WI38 (cell line): Measurements from ENCODE around the gene ZBTB7A.

Experiments used
- H3K4me3 ChIP-seq: 2 replicates; pipeline ENCODE4 v1.5.1; 2011; ENCODE audit warnings: low read depth, mild to moderate bottlenecking, control low read depth, low read length
- TF ChIP-seq, protein P1 (sequence below): IDR thresholded peaks from 2 replicates; pipeline ENCODE4 v1.5.1; 2012; ENCODE audit warnings: low read depth, mild to moderate bottlenecking, control low read depth, low read length

The ZBTB7A gene

DNA sequence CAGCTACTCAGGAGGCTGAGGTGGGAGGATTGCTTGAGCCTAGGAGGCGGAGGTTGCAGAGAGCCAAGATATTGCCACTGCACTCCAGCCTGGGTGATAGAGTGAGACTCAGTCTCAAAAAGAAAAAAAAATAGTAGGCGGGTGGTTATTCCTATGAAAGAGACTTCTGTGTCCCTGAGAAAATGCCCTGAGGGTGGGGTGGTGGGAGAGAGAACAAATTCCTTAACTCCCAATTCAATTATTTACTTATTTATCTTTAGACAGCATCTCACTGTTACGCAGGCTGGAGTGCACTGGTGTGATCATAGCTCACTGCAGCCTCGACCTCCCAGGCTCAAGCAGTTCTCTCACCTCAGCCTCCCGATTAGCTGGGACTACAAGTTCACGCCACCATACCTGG is 71.1 kb downstream of the ZBTB7A start:
- TF ChIP-seq, protein P1, sequence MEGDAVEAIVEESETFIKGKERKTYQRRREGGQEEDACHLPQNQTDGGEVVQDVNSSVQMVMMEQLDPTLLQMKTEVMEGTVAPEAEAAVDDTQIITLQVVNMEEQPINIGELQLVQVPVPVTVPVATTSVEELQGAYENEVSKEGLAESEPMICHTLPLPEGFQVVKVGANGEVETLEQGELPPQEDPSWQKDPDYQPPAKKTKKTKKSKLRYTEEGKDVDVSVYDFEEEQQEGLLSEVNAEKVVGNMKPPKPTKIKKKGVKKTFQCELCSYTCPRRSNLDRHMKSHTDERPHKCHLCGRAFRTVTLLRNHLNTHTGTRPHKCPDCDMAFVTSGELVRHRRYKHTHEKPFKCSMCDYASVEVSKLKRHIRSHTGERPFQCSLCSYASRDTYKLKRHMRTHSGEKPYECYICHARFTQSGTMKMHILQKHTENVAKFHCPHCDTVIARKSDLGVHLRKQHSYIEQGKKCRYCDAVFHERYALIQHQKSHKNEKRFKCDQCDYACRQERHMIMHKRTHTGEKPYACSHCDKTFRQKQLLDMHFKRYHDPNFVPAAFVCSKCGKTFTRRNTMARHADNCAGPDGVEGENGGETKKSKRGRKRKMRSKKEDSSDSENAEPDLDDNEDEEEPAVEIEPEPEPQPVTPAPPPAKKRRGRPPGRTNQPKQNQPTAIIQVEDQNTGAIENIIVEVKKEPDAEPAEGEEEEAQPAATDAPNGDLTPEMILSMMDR: no peak
- H3K4me3 ChIP-seq: no peak overlapping the region
